ACC112 (cell line): Measurements from ENCODE around the gene HSD17B3.
"Not testable (repeated sequence)": the region's sequence is repeated elsewhere in the genome, so short reads cannot be mapped to it uniquely, and the experiment has no call there.

Experiments used
- H2AFZ ChIP-seq: fragments of 200-600 bp; sonication (generic); one replicate; pipeline ENCODE4 v1.6.0; 2017; ENCODE audit warnings: antibody characterized with exemption, low read length; ENCODE audit not compliant: unreplicated experiment
- H3K27ac ChIP-seq: fragments of 200-600 bp; sonication (generic); 2 replicates; pipeline ENCODE4 v1.5.1; 2014; ENCODE audit warnings: low read depth, mild to moderate bottlenecking, antibody characterized with exemption, low read length, moderate library complexity
- H3K27me3 ChIP-seq: fragments of 200-600 bp; sonication (generic); 2 replicates; pipeline ENCODE4 v1.6.1; 2014; ENCODE audit warnings: mild to moderate bottlenecking, antibody characterized with exemption, low read length, moderate library complexity, mixed read lengths; ENCODE audit not compliant: insufficient read depth
- H3K36me3 ChIP-seq: fragments of 200-600 bp; sonication (generic); 2 replicates; pipeline ENCODE4 v1.6.1; 2016; ENCODE audit warnings: mild to moderate bottlenecking, antibody characterized with exemption, low read length, moderate library complexity, mixed read lengths; ENCODE audit not compliant: insufficient read depth
- H3K4me1 ChIP-seq: fragments of 200-600 bp; sonication (generic); one replicate; pipeline ENCODE4 v1.6.1; 2016; ENCODE audit warnings: low read length, mixed read lengths; ENCODE audit not compliant: insufficient read depth, unreplicated experiment, control insufficient read depth
- H3K4me3 ChIP-seq: fragments of 200-600 bp; sonication (generic); 2 replicates; pipeline ENCODE4 v1.5.1; 2014; ENCODE audit warnings: mild to moderate bottlenecking, low read depth, low read length
- H3K79me2 ChIP-seq: fragments of 200-600 bp; sonication (generic); one replicate; pipeline ENCODE4 v1.6.0; 2016; ENCODE audit warnings: low read length; ENCODE audit not compliant: control insufficient read depth, unreplicated experiment, insufficient read depth

Gene HSD17B3

GRCh38 chr9:96195541-96195940 is 106.4 kb downstream of the HSD17B3 start:
- Histone ChIP-seq H3K27ac (no peak overlapping the region), H3K79me2 (no peaks in the 10 kb centered on the region), H3K4me1 (no peaks in the 10 kb centered on the region), H3K36me3 (no peaks in the 10 kb centered on the region), H2AFZ (no peak overlapping the region), H3K27me3 (peaks cover 51% of the 10 kb centered on the region), H3K4me3 (no peak overlapping the region)

GRCh38 chr9:96193236-96193755 is 108.7 kb downstream of the HSD17B3 start:
- Histone ChIP-seq H3K4me3 (no peak overlapping the region), H3K27ac (no peak overlapping the region), H3K27me3 (peaks cover 46% of the 10 kb centered on the region), H2AFZ (no peak overlapping the region), H3K36me3 (no peaks in the 10 kb centered on the region), H3K79me2 (no peaks in the 10 kb centered on the region), H3K4me1 (no peaks in the 10 kb centered on the region)

DNA sequence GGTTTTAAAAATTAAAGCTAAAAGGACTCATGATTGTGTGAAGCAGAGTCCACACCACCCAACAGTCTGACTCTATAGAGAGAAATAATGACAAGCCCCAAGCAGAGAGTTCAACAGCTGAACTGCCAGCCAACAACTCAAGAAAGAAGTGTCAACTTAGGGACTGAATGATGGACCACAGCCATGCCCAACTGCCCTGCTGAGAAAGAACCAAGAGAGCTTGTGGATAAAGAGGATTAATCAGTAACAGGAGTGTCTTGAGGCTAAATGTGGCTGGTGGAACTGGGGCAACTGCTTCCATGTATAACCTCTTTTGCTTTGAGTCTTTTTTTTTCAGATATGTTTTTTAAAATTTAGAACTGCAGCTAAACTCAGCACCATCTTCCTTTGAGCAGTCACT is 109.3 kb downstream of the HSD17B3 start:
- Histone ChIP-seq H3K4me3 (no peak overlapping the region), H2AFZ (no peak overlapping the region), H3K36me3 (no peaks in the 10 kb centered on the region), H3K27me3 (peaks cover 41% of the 10 kb centered on the region), H3K79me2 (no peaks in the 10 kb centered on the region), H3K4me1 (no peaks in the 10 kb centered on the region), H3K27ac (no peak overlapping the region)

DNA sequence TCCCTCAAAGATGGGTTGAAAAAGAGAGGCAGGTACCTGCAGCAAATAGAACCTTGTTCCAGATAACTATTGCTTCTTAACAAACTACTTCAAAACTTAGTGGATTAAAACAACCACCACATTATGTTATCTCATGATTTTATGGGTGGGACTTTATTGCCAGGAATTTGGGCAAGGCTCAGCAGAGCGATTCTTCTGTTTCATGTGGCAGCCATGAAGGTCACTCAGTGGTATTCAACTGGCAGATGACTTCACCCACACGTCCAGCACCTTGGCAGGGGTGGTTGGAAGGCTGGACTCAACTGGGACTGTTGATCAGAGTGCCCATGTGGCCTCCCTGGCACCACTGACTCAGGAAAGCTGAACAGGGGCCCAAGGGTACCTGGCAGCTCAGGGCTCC is 112.0 kb downstream of the HSD17B3 start:
- Histone ChIP-seq H2AFZ (no peak overlapping the region), H3K27ac (no peak overlapping the region), H3K4me1 (no peaks in the 10 kb centered on the region), H3K79me2 (no peaks in the 10 kb centered on the region), H3K27me3 (peaks cover 25% of the 10 kb centered on the region; the same call in 1 of the 2 replicates), H3K36me3 (no peaks in the 10 kb centered on the region), H3K4me3 (no peak overlapping the region)

DNA sequence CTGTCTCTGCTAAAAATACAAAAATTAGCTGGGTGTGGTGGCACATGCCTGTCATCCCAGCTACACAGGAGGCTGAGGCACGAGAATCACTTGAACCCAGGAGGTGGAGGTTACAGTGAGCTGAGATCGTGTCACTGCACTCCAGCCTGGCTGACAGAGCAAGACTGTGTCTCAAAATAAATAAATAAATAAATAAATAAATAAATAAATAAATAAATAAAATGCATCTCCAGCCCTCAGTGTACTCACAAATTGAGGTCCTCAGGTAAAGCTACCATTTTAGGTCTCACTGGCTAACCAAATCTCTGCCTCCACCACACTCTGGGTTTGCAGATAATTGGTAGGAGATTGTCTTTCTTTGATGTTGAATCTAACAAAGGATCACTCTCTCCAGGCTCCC is 112.4 kb downstream of the HSD17B3 start:
- not testable (repeated sequence) for H2AFZ ChIP-seq, H3K79me2 ChIP-seq, H3K36me3 ChIP-seq, H3K4me1 ChIP-seq, H3K27ac ChIP-seq, H3K4me3 ChIP-seq
- peaks cover 27% of the 10 kb centered on the region; the same call in 1 of the 2 replicates for H3K27me3 ChIP-seq

GRCh38 chr9:96188571-96188970 is 113.4 kb downstream of the HSD17B3 start:
- Histone ChIP-seq H3K79me2 (no peaks in the 10 kb centered on the region), H3K36me3 (no peaks in the 10 kb centered on the region), H3K27me3 (peaks cover 28% of the 10 kb centered on the region), H3K27ac (no peak overlapping the region), H2AFZ (no peak overlapping the region), H3K4me3 (no peak overlapping the region), H3K4me1 (no peaks in the 10 kb centered on the region)

GRCh38 chr9:96187151-96187555 is 114.8 kb downstream of the HSD17B3 start:
- H2AFZ ChIP-seq, result no peak overlapping the region

GRCh38 chr9:96186591-96187011 is 115.4 kb downstream of the HSD17B3 start:
- Histone ChIP-seq H3K4me1 (no peaks in the 10 kb centered on the region), H2AFZ (no peak overlapping the region), H3K27me3 (peaks cover 30% of the 10 kb centered on the region), H3K36me3 (no peaks in the 10 kb centered on the region), H3K79me2 (no peaks in the 10 kb centered on the region), H3K27ac (no peak overlapping the region), H3K4me3 (no peak overlapping the region)

More at GRCh38 chr9:96187151-96187555, 114.8 kb downstream of the HSD17B3 start:
- Histone ChIP-seq H3K27ac (no peak overlapping the region), H3K79me2 (no peaks in the 10 kb centered on the region), H3K4me1 (no peaks in the 10 kb centered on the region), H3K36me3 (no peaks in the 10 kb centered on the region), H3K27me3 (peaks cover 34% of the 10 kb centered on the region), H3K4me3 (no peak overlapping the region)

GRCh38 chr9:96185518-96186156 is 116.3 kb downstream of the HSD17B3 start:
- peaks cover 31% of the 10 kb centered on the region for H3K27me3 ChIP-seq
- no peaks in the 10 kb centered on the region for H3K36me3 ChIP-seq
- no peaks in the 10 kb centered on the region for H3K4me1 ChIP-seq
- H3K4me3 ChIP-seq, result no peak overlapping the region
- no peak overlapping the region for H3K27ac ChIP-seq
- H3K79me2 ChIP-seq, result no peaks in the 10 kb centered on the region
- H2AFZ ChIP-seq, result no peak overlapping the region
